GM19240 (cell line): ENCODE data around the gene CASQ2.
"Not testable (repeated sequence)": the region's sequence is repeated elsewhere in the genome, so short reads cannot be mapped to it uniquely, and the experiment has no call there.

Experiments used
- DNase-seq: peaks from one replicate; pipeline ENCODE4 v3.0.0; 2011; ENCODE audit warnings: low spot score; ENCODE audit not compliant: insufficient read length

Gene CASQ2

DNA sequence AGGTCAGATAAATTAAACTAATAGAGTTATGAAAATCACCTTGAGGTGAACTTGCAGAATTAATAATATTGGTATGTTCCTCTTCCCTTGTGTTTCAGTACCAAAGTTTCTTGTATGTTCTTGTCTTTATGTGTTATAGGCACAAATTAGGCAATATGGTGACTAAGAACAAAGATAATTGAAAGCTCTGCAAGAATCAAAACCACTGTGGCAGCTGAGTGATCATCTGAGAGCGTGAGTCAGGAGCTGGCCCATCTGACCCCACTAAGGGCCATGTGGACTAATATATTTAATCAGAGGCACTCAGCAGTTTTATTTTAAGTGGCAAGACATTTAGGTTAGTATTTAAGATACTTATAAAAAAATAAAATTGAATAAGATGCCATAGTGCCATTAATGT, 12.8 kb upstream of the CASQ2 start:
- no peak for DNase-seq

DNA sequence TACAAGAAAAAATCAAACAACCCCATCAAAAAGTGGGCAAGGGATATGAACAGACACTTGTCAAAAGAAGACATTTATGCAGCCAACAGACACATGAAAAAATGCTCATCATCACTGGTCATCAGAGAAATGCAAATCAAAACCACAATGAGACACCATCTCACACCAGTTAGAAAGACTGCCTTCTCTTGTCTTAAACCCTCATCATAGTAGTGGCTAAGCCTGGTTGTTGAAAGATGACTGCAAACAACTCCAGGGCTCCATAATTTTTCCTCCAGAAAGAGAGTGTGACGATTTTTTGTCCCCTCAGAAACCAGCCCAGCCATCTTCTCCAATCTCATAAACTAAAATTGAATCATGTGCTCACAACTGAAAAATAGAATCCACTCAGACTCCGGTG, 12.1 kb upstream of the CASQ2 start:
- not testable (repeated sequence) for DNase-seq

DNA sequence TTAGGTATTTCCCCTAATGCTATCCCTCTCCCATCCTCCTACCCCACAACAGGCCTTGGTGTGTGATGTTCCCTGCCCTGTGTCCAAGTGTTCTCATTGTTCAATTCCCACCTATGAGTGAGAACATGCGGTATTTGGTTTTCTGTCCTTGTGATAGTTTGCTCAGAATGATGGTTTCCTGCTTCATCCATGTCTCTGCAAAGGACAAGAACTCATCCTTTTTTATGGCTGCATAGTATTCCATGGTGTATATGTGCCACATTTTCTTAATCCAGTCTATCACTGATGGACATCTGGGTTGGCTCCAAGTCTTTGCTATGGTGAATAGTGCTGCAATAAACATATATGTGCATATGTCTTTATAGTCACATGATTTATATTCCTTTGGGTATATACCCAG, 10.6 kb upstream of the CASQ2 start:
- DNase-seq, result not testable (repeated sequence)

GRCh38 chr1:115771847-115772457, 3.4 kb upstream of the CASQ2 start:
- DNase-seq, result peak; percentile 52

DNA sequence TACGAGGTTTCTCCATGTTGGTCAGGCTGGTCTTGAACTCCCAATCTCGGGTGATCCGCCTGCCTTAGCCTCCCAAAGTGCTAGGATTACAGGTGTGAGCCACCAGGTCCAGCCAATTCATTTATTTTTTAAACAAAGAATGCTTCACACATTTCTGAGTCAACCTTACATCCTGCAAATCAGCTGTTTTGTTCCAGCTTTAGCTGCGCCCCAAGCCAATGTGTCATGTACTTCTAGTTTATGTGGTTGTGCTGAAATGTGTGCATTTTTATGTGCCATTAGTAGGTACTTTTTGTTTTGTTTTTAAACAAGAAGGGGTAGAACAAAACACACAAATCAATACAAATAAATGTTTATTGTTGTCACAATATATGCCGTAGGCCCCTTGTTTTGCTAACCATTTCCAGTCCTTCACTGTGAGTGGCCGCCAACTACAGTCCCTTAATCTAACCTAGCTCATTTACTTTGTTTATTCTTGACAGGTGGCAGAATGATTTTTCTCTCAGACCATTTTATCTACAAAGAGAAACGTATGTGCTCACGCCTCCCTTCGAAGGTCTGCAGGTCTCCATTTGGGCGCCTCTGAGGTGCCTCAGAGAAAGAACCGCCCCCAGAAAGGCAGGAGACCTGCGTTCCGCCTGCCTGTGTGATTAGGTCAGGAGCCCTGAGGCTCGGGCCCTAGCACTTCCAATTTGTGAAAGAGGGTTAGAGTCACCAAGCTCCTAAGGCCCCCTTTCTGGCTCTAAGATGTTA, 2.8 kb upstream of the CASQ2 start:
- DNase-seq, result no peak

- no peak for DNase-seq
These were observed 1.1 kb downstream of the CASQ2 start for GRCh38 chr1:115767403-115767802.

GRCh38 chr1:115765091-115765490, 3.4 kb downstream of the CASQ2 start:
- no peak for DNase-seq

DNA sequence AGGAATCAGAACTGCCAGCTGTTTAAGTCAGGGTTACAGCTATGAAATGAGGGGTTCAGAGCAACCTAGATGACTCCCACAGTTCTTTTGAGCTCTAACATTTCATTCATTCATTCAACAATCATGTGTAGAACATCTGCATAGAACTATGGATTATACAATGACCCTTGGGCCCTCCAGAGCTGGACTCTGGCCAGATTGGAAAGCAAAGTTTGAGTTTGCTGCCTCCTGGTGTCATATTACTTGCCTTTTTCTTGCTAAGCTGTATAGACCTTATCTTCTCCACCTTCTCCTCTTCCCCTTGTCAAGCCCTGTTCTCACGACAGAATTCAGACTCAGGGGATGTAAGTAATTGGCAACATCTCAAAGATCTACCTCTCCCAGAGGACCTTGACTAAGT, 4.0 kb downstream of the CASQ2 start:
- no peak for DNase-seq

- DNase-seq, result no peak
These were observed 5.7 kb downstream of the CASQ2 start for GRCh38 chr1:115762779-115763178.

DNA sequence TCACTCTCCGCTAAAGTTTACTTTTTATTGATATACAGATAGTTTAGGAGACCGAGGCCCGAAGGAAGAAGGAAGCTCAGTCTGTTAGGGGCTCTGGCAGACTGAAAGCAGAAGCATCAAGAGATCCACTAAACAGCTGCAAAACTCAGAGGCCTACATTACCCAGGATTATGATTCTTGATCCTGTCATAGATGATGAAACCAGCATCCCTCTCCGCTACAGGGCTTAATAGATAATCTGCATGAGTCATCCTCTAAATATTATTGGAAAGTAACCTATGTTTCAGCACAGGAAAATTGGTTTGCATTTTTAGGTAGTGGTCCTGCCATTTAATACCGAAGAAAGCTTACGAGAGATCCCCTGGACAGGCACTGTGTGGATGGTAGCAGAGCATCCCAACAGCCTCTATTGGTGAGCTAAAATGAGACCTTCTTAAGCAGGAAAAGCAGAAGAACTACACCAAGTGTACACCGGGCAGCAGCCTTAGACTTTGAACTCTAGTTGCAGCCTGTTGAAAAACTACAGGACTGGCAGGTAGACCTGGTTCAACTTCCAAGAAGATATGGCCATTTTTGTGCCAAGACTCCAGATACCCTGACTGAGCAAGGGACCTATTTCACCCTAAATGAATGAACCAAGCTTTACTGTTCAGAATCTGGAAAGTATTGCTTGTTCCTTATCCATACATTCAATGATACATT, 6.8 kb downstream of the CASQ2 start:
- no peak for DNase-seq

DNA sequence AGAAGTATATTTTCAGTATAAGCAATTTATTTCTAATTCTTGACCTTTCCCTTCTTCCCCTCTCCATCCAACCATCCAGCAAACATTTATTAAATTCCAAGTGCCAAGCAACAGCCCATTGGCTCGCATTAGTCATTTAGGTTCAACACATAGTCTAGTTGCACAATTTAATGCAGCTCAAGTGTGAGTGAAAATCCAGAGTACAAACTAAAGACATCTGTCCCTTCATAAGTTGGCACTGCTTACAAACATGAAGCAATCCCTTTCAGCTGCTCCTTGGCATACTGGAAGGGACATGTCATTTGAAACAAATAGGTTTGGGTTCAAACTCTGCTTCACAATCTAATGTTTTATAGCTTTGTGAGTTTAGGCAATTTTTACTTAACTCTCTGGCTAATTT, 10.7 kb downstream of the CASQ2 start:
- DNase-seq, result no peak

DNA sequence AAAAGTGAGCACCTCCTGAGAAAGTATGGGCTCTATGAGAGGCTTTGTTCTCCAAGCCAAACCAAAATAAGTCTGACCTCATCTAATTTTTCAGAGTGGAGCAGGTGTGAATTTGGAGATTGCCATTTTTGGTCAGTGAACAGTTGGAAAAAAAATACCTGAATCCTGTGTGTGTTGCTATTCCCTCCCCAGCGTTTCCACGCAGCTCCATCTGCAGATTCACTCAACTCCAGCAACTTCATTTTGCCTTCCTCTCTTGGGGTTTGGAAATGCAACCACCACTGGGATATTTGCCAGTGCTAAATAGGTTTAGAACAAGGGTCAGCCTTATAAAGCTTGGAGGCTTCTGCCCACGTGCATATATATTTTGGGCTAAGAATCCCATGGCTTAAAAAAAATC, 11.2 kb downstream of the CASQ2 start:
- no peak for DNase-seq

DNA sequence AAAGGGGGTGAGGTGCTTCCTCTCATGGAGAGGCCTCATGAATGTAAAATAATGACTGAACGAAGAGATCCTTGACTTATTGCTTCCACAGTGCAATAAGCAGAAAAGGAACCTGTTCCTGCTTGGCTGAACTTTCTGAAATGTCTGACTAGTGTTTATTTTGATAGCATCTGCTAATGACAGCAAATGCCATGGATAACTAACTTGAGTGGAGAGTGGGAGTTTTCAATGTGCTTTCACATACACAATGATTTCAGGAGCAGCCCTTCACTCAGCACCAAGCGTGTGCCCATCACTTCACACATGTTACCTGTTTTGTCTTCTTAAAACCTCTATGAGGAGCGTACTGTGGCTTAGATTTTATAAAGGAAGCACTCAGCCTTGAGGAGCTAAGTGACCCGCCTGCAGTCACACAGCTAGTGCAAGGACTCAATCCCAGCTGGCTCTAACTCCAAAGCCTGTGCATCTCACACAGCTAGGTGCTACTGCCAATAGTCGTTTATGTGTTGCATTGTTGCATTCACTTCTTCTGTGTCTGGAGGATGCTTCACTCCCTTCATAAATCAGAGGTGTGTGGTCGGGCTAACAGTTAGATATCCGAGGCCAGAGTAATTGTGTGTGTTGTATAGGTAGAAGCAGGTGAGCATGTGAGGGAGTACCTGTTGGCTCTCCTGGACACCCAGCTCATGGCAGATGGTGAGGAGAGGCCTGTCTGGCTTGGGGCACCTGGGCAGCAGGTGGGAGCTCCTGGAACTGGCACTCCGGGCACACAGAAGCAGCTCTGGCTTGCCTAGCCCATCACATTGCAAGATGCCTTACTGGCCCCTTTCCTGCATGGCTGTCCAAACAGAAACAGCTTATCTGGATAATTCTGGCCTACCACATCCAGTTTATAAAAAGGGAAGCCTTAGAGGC, 12.8 kb downstream of the CASQ2 start:
- DNase-seq, result no peak

DNA sequence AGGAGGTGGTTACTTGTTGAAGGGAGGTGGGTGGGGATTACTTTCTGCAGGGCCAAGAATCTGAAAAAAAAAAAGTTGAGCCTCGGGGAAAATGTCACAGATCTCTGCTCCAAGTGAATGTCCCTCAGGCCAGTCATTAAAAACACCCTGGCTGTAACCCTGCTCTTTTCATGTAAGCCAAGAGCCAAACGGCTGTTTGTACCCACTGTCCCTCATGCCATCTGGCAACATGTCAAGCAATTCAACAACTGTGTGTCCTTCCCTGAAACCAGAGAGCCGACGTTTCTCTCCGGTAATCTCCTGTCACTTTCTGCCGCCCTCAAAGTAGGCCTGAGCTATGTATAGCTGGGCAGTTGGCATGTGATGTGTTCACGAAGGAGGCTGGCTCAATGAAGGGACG, 14.7 kb downstream of the CASQ2 start:
- DNase-seq, result no peak

GRCh38 chr1:115753361-115753760, 15.2 kb downstream of the CASQ2 start:
- DNase-seq, result no peak

DNA sequence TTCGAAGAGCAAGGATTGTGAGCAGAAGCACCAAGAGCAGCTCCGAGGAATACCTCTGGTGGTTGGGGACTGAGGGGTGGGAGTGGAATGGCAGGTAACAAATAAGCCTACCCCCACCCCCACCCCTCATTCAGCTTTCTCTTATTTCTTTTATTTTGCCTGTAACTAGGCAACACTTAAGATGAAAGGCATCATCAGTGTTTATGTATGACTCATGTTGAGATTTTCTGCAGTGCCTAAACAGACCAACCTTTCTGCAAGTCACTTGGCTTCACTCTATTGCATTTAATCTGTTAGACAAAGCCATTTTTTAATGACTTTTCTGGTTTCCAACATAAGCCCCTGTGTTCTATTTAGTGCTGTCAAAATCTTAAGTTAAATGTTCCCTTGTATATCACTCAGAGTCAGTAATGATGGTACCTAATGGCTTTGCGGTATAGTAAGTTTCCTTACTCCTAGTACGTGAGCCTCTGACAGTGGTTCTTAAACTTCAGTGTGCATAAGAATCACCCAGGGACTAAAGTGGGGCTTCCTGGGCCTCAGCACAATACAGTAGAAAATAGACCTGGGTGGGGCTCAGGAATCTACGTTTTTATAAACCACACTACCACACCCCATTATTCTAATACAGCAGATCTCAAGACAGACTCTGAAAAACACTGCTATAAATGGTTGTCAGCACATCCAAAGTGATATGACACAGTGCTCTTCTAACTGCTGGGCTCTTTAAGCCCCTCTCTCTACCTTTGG, 19.9 kb downstream of the CASQ2 start:
- no peak for DNase-seq

- DNase-seq, result no peak
These were observed 22.4 kb downstream of the CASQ2 start for GRCh38 chr1:115746021-115746690.

DNA sequence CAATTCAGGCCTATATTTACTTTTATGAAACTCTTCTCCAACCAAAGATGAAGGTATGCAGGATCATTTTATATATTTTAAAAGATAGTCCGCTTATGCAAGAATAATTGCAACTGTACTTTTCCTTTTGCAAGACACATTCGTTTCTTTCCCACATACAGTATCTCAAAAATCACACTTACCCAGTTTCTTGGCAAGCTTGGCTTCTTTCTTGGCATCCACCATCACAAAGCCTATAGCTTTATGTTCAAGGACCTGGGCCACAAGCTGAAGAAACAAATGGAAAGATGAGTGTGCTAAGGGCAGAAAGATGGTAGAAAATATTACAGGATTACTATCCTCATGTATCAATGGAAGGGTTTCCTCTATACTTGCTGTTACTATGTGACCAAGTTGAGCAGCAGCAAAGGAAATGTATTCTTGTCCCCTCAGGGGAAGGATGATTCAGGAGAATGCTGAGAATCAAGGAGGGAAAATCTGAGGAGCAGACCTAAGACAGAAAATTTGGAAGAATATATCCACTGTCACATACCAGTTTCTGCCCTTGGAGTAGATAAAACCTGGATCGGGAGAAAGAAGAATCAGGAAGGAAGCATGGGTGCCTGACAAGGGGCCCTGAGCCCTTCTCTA, 23.8 kb downstream of the CASQ2 start:
- no peak for DNase-seq

DNA sequence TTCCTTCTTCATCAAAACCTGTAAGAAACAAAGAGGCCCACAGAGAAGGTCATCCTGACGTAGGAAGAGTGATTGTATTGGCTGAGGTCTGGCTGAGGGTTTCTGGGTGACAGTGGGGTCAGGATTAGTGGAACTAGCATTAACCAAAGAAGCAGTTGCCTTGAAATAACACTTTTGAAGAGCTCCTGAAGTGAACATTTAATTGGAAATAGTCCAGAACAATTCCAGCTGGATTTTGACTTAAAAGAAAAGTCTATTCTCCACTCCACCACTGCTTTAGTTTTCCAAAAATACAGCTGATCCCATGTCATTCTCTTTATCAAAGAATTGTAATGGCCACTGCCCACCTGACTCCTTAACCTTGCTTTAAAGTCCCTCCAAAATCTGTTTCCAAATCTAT, 27.7 kb downstream of the CASQ2 start:
- DNase-seq, result no peak

GRCh38 chr1:115732316-115732715, 36.2 kb downstream of the CASQ2 start:
- DNase-seq, result no peak
